Fibroblast of skin of abdomen (primary cell): Measurements from ENCODE around the gene ARAF. TPM values are rescaled to one million over a fixed set of nuclear protein-coding genes. Genes with fewer than 3 reads are reported as not detected.
"Not testable (repeated sequence)": the region's sequence is repeated elsewhere in the genome, so short reads cannot be mapped to it uniquely, and the experiment has no call there.

ENCODE experiments used
- DNase-seq: peaks from one replicate; pipeline ENCODE4 v3.0.0-alpha.2; 2013
- polyA plus RNA-seq, 2 experiments: library from polyadenylated mRNA; unstranded; fragments of 120-200 nt; gene quantifications; one replicate each; pipeline ENCODE4 v1.2.1, GENCODE V29; 2013; ENCODE audit not compliant: insufficient read length in 2 of 2

ARAF gene
- 47.6 TPM for polyA plus RNA-seq (2013, experiment 1 of 2; ENCODE audit: insufficient read length)
- polyA plus RNA-seq (2013, experiment 2 of 2; ENCODE audit: insufficient read length), result 45.5 TPM

DNA sequence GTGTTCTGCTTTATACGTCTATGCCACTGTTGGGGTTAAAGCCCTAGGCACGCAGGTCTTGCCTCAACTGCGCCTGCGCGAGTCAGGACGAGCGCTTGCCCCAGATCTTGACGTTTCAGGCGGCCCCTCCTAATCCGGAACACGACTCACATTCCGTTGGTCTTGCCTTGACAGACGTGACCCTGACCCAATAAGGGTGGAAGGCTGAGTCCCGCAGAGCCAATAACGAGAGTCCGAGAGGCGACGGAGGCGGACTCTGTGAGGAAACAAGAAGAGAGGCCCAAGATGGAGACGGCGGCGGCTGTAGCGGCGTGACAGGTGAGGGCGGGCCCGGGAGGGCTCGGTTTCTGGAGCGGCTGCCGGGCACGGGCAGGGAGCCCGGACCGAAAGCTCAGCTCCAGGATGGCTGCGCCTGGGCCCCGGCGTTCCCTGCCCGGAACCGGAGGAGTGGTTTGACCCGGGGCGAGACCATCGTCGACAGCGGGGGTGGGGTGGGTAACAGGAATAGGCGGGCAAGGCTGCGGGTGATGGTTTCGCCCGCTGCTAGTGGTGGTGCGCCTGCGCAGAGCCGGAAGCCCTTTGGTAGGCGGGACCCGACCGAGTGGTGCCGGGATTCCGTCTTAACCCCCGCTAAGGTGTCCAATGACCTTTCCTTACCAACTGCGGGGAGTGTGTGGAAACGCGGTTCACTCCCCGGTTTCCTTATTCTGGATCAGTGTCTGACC lies at the start of gene ARAF:
Gene ARAF, plus strand, starts transcription at position 272 of the 725 bp plus-strand sequence. CDS start 1,763 bp downstream, outside the sequence.
- peak; percentile 99 for DNase-seq

DNA sequence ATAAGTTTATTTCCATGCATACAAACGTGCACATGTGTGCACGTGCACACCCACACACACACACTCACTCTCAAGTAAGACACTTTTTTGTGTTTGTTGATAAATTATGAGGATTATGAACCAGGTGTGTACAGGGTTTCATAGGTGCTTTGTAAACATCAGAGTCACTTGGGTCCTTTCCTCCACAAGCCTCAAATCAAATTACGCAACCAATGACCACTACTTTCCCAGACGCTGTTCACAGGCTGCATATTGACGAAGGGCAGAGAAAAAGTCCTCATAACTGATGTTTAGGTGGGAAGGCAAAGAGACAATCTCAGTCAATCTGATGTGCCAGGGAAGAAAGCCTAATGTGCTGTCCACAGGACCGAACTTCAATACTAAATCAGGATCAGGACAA lies 48.6 kb upstream of the ARAF start:
- not testable (repeated sequence) for DNase-seq

DNA sequence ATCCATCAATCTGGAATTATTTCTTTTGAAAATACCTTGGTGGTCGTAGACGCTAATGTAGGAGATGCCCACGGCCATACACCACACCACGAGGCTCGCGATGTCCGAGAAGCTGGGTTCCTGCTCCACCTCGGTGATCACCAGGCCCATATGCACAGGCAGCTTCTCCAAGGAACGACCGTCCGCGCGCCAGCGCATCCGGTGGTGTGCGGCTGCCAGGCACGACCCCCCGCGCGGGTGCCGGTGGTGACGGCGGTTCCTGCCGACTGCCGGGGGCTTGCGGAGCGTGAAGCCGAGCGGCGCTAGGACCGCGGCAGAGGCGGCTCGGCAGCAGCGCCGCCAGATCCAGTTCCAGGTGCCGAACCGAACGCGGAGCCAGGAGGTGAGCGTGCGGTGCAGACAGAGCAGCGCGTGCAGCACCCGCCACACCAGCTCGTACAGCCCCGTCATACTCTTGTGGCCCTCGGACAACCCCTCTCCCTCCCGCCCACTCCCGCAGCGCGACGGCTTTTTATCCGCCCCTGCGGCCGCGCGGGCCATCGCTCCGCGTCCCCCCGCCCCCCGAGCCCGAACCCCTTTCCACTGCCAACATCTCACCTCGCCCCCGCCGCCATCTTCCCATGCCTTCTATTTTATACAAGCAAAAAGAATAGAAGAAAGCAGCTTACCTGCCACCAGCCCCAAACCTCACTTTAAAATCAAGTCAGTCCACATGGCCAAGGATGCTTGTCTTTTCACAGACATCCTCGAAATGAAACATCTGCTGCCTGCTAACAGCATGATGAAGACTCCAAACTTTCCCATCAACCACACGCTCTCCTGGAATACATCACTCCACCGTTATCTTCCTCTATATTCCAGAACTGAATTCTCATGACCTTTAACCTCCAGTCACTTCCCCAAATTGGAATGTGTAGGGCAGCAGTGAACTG lies 47.7 kb upstream of the ARAF start:
- DNase-seq, result not testable (repeated sequence)

DNA sequence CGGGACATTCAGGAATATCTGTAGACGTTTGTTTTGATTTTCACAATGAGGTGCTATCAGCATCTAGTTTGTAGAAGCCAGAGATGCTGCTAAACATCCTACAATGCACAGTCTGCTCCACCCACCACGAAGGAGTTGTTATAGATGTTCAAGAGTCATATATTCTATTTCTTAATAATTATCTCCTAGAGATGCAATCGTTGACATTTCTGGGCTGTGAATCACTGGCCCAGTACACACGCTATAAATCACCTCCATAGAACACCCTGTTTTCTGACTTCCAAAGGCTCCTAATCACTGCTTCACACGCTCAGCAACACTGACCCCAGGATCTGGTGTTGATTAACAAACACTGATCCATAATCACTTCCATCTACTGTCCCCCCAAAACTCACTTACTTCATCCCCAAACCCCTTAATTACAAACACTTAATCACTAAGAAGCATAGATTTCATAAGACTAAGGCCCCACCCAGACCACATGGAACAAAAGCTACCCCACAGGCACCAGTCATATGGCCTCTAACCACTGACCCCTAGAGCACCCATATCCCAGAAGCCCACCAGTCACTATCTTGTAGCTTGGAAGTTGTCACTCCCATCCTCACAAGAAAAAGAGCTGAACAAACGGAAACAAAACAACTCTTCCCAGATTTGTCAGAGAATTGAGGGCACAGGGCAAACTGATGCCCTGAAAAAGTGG lies 46.3 kb upstream of the ARAF start:
- DNase-seq, result peak; percentile 76

DNA sequence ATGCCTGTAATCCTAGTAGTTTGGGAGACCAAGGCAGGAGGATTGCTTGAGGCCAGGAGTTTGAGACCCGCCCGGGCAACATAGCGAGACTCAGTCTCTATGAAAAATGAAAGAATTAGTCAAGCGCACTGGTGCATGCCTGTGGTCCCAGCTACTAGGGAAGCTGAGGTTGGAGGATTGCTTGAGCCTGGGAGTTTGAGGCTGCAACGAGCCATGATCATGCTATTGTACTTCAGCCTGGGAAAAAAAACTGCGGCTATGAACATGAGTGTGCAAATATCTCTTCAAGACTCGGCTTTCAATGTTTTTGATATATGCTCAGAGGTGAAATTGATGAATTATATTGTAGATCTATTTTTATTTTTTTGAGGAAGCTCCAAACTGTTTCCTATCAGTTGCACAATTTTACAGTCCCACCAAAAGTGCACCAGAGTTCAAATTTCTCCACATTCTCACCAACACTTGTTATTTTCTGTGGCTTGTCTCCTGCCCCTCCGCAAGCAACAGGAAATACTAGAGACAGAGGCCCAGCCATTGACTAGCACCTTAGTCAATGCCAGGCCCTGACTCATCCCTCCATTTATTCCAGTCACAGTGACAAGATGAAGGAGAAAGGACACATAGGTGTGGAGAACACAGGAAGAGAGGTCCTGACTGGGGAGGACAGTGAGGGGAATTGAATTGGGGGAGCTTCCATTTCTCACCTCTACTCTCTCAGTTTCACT lies 44.9 kb upstream of the ARAF start:
- peak; percentile 47 for DNase-seq

DNA sequence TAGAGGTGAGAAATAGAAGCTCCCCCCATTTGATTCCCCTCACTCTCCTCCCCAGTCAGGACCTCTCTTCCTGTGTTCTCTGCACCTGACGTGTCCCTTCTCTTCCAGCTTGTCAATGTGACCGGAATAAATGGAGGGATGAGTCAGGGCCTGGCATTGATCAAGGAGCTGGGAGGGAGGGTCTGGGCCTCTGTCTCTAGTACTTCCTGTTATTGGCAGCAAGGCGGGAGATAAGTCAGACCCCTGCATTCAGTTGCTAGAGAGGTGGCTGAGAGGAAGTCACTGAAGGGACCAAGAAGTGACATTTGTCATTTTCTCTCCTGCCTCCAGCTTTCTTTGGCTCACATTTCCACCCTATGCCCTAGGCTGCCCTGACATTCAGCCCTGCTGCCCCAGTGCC lies 42.9 kb upstream of the ARAF start:
- peak; percentile 9 for DNase-seq

DNA sequence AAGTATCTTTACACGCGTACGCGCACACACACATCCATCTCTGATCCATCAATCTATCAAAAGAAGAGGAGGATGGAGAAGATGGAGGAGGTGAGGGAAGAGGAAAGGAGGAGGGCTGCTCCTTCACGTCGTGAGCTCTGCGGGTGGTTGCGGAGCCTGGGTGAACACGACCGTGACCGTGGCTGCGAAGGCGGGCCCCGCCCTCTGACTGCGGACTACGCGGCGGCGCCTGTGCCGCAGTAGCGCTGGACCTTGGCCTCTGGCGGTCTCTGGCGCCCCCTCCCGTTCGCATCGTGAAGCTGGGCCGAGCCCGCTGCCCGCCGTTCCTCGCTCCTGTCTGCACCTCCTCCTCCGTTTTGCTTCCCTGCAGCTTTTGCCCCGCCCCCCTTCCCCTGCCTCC lies 37.7 kb upstream of the ARAF start:
- peak; percentile 69 for DNase-seq

DNA sequence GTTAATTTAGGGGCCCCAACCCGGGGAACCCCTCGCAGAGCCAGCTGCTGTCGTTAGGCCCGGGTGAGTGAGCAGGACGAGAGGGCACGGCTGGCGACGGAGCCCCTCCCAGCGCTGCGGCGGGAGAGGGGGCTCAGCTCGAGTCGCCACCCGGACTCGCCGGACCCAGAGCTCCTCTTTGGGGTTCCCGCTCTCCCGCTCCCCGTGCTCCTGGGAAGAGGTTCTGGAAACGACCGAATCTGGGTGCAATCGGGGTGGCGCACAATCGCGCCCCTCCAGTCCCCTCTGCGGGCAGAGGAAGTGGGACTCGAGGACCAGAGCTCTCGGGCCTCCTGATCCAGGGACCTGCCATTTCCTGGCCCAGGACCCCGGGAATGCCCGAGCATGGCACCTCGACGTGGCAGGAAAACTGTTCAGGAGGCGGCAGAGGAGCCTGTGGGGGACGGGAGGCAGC lies 37.3 kb upstream of the ARAF start:
- no peak for DNase-seq

DNA sequence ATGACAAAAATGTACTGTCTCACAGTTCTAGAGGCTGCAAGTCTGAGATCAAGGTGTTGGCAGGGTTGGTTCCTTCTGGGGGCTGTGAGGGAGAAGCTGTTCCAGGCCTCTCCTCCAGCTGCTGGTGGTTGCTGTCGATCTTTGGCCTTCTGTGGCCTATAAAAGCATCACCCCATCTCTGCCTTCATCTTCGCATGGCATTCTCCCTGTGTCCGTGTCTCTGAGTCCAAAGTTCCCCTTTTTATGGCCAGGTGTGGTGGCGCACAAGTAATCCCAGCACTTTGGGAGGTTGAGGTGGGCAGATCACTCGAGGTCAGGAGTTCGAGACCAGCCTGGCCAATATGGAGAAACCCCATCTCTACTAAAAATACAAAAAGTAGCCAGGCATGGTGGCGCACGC lies 31.5 kb upstream of the ARAF start:
- no peak for DNase-seq

DNA sequence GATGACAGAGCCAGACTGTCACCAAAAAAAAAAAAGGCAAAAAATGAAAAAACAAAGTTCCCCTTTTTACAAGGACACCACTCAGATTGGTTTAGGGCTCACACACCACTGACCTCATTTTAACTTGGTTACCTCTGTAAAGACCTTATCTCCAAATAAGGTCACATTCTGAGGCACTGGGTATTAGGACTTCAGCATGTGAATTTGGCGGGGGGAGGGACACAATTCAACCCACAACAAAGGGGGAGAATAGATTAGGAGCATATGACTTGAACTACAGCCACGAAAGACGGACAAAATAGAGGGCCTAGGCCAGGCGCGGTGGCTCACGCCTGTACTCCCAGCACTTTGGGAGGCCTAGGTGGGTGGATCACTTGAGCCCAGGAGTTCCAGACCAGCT lies 31.0 kb upstream of the ARAF start:
- DNase-seq, result no peak

DNA sequence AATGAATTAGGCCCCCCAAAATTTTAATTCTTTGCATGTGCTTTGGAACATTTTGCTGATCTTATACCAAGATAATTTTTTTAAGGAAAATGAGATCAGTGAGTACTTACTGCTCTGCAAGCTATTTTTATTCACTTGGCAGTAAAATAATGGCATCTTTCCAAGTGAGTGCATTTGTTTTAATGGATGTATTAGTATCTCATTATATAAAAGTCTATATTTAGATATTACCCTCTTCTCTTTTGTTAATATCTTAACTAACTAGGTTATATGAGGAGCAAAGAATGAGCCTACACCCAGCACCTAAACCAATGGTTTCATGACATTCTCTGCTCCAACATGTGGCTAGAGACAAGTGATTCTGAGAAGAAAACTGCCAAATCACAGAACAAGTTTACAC lies 21.1 kb upstream of the ARAF start:
- no peak for DNase-seq

DNA sequence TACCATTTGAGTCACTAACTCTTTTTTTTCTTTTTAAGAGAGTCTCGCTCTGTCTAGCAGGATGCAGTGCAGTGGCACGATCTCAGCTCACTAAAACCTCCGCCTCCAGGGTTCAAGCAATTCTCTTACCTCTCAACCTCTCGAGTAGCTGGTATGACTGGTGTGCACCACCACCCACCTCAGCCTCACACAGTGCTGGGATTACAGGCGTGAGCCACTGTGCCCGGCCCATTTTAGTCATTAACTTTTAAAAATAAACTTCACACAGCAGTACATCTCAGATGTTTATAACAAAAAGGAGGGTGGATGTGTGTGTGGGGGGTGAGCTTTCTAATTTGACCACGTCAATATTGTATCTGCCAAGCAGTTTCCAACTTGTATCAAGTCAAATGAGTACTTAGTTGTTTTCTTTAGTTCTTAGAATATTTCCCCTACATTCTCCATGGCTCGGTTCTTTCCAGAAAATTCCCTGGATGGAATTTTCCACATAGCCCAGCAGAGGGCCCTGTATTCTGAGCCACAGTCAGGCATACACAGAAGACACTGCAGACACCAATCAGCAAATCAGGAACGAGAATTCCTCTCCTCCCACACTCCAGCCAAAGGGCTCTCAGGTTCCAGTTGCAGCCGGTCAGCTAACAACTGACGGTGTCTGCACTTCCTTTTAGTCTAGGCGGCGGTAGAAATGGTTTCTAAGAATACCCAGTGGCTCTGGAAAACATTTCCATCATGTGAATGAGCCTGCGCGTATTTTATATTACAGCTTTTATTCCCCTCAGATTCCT lies 20.1 kb upstream of the ARAF start:
- peak; percentile 89 for DNase-seq

DNA sequence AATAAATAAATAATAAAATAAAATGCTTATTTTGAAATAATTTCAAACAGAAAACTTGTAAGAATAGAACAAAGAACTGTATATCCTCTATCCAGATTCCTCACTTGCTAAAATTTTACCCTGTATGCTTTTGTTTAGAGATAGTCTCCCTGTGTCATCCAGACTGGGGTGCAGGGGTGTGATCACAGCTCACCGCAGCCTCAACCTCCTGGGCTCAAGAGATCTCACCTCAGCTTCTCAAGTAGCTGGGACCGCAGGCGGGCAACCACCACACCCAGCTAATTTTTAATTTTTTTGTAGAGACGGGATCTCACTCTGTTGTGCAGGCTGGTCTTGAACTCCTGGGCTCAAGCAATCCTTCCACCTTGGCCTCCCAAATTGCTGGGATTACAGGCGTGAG lies 17.5 kb upstream of the ARAF start:
- DNase-seq, result no peak

DNA sequence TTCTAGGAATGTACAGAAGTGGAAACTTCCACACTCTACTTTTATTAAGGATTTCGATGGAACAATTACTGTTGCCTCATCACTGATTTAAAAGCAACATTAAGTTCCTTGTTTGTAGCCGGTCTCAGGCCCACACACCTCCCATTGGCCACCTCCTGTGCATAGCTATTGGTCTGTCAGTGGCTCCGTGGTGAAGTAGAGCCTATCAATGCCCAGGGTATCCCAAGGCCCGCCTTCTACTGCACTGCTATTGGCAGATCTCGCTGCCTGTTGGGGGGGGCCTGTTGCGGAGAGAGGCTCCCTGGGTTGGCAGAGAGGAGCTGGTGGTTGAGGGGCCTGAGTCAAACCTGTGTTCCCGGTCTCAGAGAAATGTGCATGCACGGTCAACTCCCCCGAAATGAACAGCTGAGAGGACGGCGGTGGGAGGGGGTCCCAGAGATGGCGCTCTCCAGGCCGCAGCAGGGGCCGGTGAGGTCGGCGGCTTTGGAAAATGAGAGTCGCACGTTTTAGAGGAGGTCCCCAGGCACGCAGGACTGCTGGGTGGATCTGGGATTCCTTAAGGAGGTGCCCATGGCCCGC lies 4.9 kb upstream of the ARAF start:
- DNase-seq, result peak; percentile 93

DNA sequence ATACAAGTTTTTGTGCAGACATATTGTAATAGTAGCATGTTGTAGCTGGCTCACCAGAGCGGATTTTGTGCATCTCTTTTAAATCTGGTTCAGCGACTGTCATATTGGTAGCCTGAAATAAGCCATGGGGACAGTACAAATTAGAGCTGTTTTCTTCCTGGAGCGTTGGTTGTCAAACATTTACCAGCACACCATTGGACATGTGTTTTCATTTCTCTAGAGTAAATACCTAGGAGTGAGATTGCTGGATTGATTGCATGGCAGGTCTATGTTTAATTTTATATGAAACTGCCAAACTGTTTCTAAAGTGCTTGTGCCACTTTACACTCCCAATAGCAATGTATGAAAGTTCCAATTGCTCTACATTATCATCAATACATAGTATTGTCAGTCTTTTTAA lies 2.6 kb upstream of the ARAF start:
- DNase-seq, result no peak

DNA sequence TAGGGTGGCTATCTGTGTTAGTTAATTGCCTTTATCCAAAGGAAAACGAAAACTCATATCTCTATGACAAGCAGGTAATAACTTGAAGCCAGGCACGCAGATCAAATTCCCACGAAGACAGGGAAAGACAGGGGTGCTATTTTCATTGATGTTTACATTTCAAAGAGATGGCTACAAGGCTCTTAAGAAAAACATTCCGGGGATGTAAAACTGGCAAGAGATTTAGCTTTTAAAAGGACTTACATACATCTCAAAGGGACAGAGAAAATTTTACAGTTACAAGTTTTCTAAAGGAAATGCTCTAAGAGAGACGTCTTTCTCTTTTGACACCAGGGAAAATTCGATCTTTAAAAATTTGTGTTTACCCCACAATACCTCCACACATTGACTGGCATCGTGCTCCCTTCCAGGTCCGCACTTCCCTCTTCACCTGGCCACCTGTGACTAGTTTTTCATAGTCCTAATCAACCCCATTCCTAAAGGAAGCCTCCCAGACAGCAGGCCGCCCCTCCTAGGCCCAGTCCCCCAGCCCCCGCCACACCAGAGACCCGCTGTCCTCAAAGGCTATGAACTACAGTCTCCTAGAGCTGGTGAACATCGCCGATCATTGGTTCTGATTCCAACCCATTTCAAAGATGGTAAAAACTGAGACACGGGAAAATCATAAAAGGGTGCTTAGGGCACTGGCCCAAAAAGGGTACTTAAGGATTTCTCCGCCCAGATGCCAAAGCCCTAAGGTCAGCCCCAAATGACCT lies 649 bp upstream of the ARAF start:
- no peak for DNase-seq

DNA sequence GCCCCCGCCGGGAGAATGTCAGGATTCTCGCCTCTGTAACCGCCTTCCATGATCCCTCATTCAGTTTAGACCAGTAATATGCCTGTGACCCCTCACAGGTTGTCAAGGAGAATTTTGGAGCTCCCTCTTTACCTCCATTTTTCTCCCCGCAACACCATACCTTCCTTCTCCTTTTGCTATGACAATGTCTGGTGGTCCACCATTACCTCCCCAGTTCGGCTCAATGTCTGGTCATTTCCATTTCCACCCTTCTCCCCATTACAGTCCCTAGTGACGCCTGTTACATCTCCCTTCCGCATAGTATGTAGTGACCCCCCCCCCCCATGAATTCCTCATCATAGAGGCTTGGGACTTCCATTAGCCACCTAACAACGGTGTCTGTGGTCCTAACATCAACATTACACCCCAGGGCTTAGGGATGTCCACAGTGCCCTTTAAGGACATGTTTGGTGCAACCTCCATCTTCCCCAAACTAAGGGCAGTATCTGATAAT lies 700 bp downstream of the ARAF start:
- no peak for DNase-seq

DNA sequence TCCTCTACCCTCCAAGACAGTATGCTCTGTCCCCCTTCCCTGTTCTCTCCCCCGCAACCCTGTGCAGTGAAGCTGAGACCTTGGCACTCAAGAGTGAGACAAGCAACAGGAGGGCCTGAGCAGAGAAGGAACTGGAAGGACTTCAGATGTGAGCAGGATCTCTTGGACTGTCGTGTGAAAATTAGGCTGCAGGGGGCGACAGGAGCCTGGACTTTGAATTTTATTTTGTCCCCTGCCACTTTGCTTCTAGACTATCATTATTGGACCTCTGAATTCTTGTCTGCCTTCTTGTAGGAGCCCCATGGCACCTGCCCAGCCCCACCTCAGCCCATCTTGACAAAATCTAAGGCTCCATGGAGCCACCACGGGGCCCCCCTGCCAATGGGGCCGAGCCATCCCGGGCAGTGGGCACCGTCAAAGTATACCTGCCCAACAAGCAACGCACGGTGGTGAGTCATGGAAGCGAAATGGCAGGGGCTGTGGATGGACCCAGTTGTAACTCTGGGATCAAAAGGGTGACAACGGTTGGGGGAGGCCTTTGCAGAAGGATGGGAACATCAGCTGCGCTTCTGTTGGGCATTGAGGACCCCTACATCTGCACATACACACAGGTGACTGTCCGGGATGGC lies 1.7 kb downstream of the ARAF start:
- DNase-seq, result no peak

DNA sequence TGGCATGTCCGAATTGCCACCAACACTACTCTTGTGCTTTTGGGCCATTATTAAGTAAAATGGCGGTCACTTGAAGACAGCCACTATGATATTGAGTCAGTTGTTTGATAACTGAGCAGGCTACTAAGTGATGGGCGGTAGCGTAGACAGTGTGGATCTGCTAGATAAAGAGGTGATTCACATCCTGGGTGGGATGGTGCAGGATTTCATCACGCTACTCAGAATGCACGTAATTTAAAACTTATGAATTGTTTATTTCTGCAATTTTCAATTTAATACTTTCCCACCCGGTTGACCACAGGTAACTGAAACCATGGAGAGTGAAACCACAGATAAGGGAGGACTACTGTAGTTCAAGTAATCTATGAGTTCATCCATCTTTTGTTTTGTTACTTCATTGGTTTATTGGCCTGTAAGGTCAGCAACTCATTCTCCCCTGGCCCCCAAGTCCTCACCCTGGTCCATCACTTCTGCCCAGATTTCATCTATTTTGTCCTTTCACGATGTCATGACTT lies 2.9 kb downstream of the ARAF start:
- DNase-seq, result no peak
